Astrocyte (in vitro differentiated cells and primary cell): ENCODE data around the gene SVBP. TPM values are rescaled to one million over a fixed set of nuclear protein-coding genes. Genes with fewer than 3 reads are reported as not detected.

Experiments
- DNase-seq: peaks from one replicate; pipeline ENCODE4 v3.0.0-alpha.2; 2010; ENCODE audit warnings: low read depth
- FAIRE-seq: peaks from 2 replicates; lab custom pipeline; 2011; peaks lifted over from hg19 to GRCh38; lab: Jason Lieb, UNC
- H2AFZ ChIP-seq: 2 replicates; pipeline ENCODE4 v1.6.0; 2012; ENCODE audit warnings: low read depth, low read length, inconsistent platforms
- H3K27ac ChIP-seq: 2 replicates; pipeline ENCODE4 v1.5.1; 2011; ENCODE audit warnings: low read depth, low read length, inconsistent platforms
- H3K27me3 ChIP-seq: 2 replicates; pipeline ENCODE4 v1.6.0; 2011; ENCODE audit warnings: low read length, inconsistent platforms; ENCODE audit not compliant: insufficient read depth
- H3K36me3 ChIP-seq: 2 replicates; pipeline ENCODE4 v1.5.1; 2011; ENCODE audit warnings: low read length, inconsistent platforms; ENCODE audit not compliant: insufficient read depth
- H3K4me1 ChIP-seq: 2 replicates; pipeline ENCODE4 v1.5.1; 2011; ENCODE audit warnings: low read length, inconsistent platforms; ENCODE audit not compliant: insufficient read depth
- H3K4me2 ChIP-seq: 2 replicates; pipeline ENCODE4 v1.6.0; 2012; ENCODE audit warnings: low read length, inconsistent platforms
- H3K4me3 ChIP-seq: 2 replicates; pipeline ENCODE4 v1.5.1; 2011; ENCODE audit warnings: low read depth, mild to moderate bottlenecking, low read length, inconsistent platforms; ENCODE audit not compliant: insufficient read depth
- H3K79me2 ChIP-seq: 2 replicates; pipeline ENCODE4 v1.6.0; 2012; ENCODE audit warnings: mild to moderate bottlenecking, low read length, inconsistent platforms; ENCODE audit not compliant: insufficient read depth
- H3K9ac ChIP-seq: 2 replicates; pipeline ENCODE4 v1.6.0; 2012; ENCODE audit warnings: mild to moderate bottlenecking, low read length, inconsistent platforms
- H3K9me3 ChIP-seq: 2 replicates; pipeline ENCODE4 v1.5.1; 2012; ENCODE audit warnings: low read depth, mild to moderate bottlenecking, low read length, inconsistent platforms; ENCODE audit not compliant: insufficient read depth
- H4K20me1 ChIP-seq: 2 replicates; pipeline ENCODE4 v1.6.0; 2012; ENCODE audit warnings: low read length, inconsistent platforms; ENCODE audit not compliant: insufficient read depth
- H3K27ac Mint-ChIP-seq: one replicate; pipeline ENCODE4 v1.8.0; 2021; ENCODE audit warnings: mild to moderate bottlenecking, mixed read lengths; ENCODE audit not compliant: unreplicated experiment
- H3K27me3 Mint-ChIP-seq: one replicate; pipeline ENCODE4 v1.8.0; 2021; ENCODE audit warnings: low read depth, mixed read lengths; ENCODE audit not compliant: unreplicated experiment
- H3K36me3 Mint-ChIP-seq: one replicate; pipeline ENCODE4 v1.8.0; 2021; ENCODE audit warnings: low read depth, mixed read lengths; ENCODE audit not compliant: unreplicated experiment
- H3K4me1 Mint-ChIP-seq: one replicate; pipeline ENCODE4 v1.8.0; 2021; ENCODE audit warnings: low read depth, mixed read lengths; ENCODE audit not compliant: unreplicated experiment
- H3K4me3 Mint-ChIP-seq: one replicate; pipeline ENCODE4 v1.8.0; 2021; ENCODE audit warnings: mild to moderate bottlenecking, moderate library complexity, mixed read lengths; ENCODE audit not compliant: unreplicated experiment
- H3K9me3 Mint-ChIP-seq: one replicate; pipeline ENCODE4 v1.8.0; 2021; ENCODE audit warnings: mild to moderate bottlenecking, mixed read lengths; ENCODE audit not compliant: unreplicated experiment
- EZH2 ChIP-seq: IDR thresholded peaks from 2 replicates; pipeline ENCODE4 v1.6.1; 2012; ENCODE audit warnings: mild to moderate bottlenecking, low read length, inconsistent platforms; ENCODE audit not compliant: insufficient read depth
- total RNA-seq: library from RNA; stranded (reverse); gene quantifications from 2 replicates; pipeline ENCODE4 v1.2.1, GENCODE V29; 2021
- TF ChIP-seq, protein P1 (sequence below): IDR thresholded peaks from 2 replicates; pipeline ENCODE4 v1.5.1; 2011; ENCODE audit warnings: low read depth, mild to moderate bottlenecking, inconsistent platforms, low read length, moderate library complexity; ENCODE audit not compliant: insufficient read depth

Gene SVBP
- total RNA-seq, 1 donor from 2014 or later = 28.1 TPM

DNA sequence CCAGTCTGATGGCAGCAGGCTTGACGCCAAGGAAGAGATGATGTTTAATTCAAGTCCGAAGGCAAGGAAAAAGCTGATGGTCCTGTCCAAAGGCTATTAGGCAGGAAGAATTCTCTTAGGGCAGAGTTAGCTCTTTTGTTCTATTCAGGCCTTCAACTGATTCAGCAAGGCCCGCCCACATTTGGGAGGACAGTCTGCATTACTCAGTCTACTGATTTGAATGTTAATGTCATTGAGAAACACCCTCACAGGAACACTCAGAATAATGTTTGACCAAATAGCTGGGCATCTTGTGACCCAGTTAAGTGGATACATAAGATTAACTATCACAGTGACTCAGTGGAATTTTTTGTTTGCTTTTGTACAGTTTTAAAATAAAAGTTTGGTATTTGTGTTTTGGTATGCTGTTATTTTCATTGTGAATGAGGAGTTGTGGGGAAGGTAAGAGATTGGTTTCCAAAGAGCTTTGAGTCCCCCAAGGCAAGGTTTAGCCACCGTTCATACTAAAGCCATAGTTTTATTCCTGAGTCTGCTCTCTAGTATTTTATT, 27.5 kb upstream of the SVBP start:
- no peak overlapping the region for H2AFZ ChIP-seq
- peaks cover 8% of the 10 kb centered on the region for H3K4me1 ChIP-seq
- no peaks in the 10 kb centered on the region for H3K27me3 ChIP-seq
- no peaks in the 10 kb centered on the region for H3K9me3 Mint-ChIP-seq
- H3K36me3 ChIP-seq = no peaks in the 10 kb centered on the region
- H3K4me3 ChIP-seq = no peak overlapping the region
- no peaks in the 10 kb centered on the region for H3K9me3 ChIP-seq
- FAIRE-seq = no peak
- peak; percentile 39 for DNase-seq
- no peak overlapping the region for H3K4me2 ChIP-seq
- no peaks in the 10 kb centered on the region for H3K27me3 Mint-ChIP-seq
- H4K20me1 ChIP-seq = peaks cover 8% of the 10 kb centered on the region
- peak overlapping the region; percentile 36 for H3K4me3 Mint-ChIP-seq
- no peak overlapping the region for H3K27ac Mint-ChIP-seq
- no peak overlapping the region for H3K27ac ChIP-seq
- TF ChIP-seq EZH2 = no peak
- TF ChIP-seq, protein P1, sequence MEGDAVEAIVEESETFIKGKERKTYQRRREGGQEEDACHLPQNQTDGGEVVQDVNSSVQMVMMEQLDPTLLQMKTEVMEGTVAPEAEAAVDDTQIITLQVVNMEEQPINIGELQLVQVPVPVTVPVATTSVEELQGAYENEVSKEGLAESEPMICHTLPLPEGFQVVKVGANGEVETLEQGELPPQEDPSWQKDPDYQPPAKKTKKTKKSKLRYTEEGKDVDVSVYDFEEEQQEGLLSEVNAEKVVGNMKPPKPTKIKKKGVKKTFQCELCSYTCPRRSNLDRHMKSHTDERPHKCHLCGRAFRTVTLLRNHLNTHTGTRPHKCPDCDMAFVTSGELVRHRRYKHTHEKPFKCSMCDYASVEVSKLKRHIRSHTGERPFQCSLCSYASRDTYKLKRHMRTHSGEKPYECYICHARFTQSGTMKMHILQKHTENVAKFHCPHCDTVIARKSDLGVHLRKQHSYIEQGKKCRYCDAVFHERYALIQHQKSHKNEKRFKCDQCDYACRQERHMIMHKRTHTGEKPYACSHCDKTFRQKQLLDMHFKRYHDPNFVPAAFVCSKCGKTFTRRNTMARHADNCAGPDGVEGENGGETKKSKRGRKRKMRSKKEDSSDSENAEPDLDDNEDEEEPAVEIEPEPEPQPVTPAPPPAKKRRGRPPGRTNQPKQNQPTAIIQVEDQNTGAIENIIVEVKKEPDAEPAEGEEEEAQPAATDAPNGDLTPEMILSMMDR = no peak
- H3K36me3 Mint-ChIP-seq = peaks cover 11% of the 10 kb centered on the region
- no peak overlapping the region for H3K9ac ChIP-seq
- H3K79me2 ChIP-seq = peaks cover 24% of the 10 kb centered on the region
- peaks cover 10% of the 10 kb centered on the region for H3K4me1 Mint-ChIP-seq

DNA sequence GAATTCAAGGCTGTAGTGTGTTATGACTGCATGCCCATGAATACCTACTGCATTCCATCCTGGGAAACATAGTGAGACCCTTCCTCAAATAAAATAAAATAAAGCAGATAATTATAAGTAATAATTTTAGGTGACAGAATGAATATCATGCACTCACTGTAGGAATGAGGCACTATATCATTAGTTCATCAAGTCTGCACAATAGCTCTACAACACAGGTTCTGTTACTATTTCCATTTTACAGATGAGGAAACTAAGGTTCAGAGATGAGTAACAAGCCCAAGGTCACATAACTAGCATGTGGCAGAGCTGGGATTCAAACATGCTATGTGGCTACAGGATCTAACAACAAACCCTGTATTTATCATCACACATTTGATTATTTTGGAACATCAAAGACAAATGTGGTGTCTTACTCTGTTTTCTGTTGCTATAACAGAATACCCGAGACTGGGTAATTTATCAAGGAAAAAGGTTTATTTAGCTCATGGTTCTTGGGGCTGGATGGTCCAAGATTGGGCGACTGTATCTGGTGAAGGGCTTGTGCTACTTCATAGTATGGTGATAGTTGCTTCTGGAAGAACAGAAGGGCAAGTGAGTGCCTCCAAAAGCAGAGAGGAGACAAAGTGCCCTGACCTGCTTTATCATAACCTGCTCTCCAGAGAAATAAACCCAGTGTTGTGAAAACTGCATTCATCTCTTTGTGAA, 24.4 kb upstream of the SVBP start:
- Histone ChIP-seq H2AFZ (no peak overlapping the region), H3K79me2 (peaks cover 2% of the 10 kb centered on the region), H3K9ac (no peak overlapping the region), H4K20me1 (no peaks in the 10 kb centered on the region), H3K4me3 (no peak overlapping the region), H3K27me3 (no peaks in the 10 kb centered on the region), H3K4me2 (no peak overlapping the region), H3K27ac (no peak overlapping the region), H3K4me1 (no peaks in the 10 kb centered on the region), H3K9me3 (no peaks in the 10 kb centered on the region), H3K36me3 (no peaks in the 10 kb centered on the region)
- Mint-ChIP-seq H3K27me3 (no peaks in the 10 kb centered on the region), H3K4me1 (no peaks in the 10 kb centered on the region), H3K4me3 (no peak overlapping the region), H3K27ac (no peak overlapping the region), H3K9me3 (no peaks in the 10 kb centered on the region), H3K36me3 (peaks cover 15% of the 10 kb centered on the region)
- TF ChIP-seq, protein P1 = no peak
- no peak for TF ChIP-seq EZH2
- DNase-seq (no peak), FAIRE-seq (no peak)

DNA sequence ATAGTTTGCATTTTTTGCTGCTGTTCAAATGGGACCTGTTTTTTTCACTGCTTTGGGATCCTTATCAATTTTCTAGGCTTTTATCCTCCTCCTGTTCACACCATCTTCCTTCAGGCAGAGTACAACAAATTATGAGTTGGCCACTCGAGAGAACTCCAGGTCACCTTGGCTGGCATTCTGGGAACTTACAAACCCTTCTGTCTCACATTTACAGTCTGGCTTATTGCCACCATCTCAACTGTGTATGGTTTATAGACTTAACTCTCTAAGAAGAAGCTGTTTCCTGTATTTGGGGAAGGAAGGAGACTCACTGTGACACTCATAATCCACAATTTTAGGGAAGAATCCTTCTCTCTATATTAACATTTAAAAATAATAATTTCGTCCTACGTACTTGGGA, 23.8 kb upstream of the SVBP start:
- Histone ChIP-seq H3K9me3 (no peaks in the 10 kb centered on the region), H3K27me3 (no peaks in the 10 kb centered on the region), H3K79me2 (no peaks in the 10 kb centered on the region), H2AFZ (no peak overlapping the region), H3K4me1 (no peaks in the 10 kb centered on the region), H3K4me2 (no peak overlapping the region), H3K27ac (no peak overlapping the region), H3K36me3 (no peaks in the 10 kb centered on the region), H3K9ac (no peak overlapping the region), H4K20me1 (no peaks in the 10 kb centered on the region), H3K4me3 (no peak overlapping the region)
- Mint-ChIP-seq H3K36me3 (peaks cover 19% of the 10 kb centered on the region), H3K9me3 (no peaks in the 10 kb centered on the region), H3K27me3 (no peaks in the 10 kb centered on the region), H3K4me1 (no peaks in the 10 kb centered on the region), H3K4me3 (no peak overlapping the region), H3K27ac (no peak overlapping the region)
- FAIRE-seq (no peak), DNase-seq (no peak)
- TF ChIP-seq, protein P1 = no peak
- no peak for TF ChIP-seq EZH2
